Endodermal cell (in vitro differentiated cells): Measurements from ENCODE around the gene TRPV4. TPM values are rescaled to one million over a fixed set of nuclear protein-coding genes. Genes with fewer than 3 reads are reported as not detected.

ENCODE experiments used
- DNase-seq: peaks from one replicate; pipeline ENCODE4 v3.0.0-alpha.2; 2017
- H3K27ac ChIP-seq: 2 replicates; pipeline ENCODE4 v1.5.1; 2013; ENCODE audit warnings: mild to moderate bottlenecking, low read depth, low read length, moderate library complexity
- H3K27me3 ChIP-seq: 2 replicates; pipeline ENCODE4 v1.6.1; 2013; ENCODE audit warnings: mild to moderate bottlenecking, low read length, moderate library complexity; ENCODE audit not compliant: insufficient read depth, control insufficient read depth, poor library complexity, severe bottlenecking
- H3K36me3 ChIP-seq: 2 replicates; pipeline ENCODE4 v1.7.0; 2013; ENCODE audit warnings: mild to moderate bottlenecking, low read length, moderate library complexity; ENCODE audit not compliant: control insufficient read depth, insufficient read depth
- H3K4me1 ChIP-seq: one replicate; pipeline ENCODE4 v1.7.0; 2013; ENCODE audit warnings: low read length; ENCODE audit not compliant: control insufficient read depth, insufficient read depth
- H3K4me3 ChIP-seq: 2 replicates; pipeline ENCODE4 v1.5.1; 2013; ENCODE audit warnings: mild to moderate bottlenecking, low read length, moderate library complexity
- H3K9ac ChIP-seq: 2 replicates; pipeline ENCODE4 v1.6.1; 2013; ENCODE audit warnings: mild to moderate bottlenecking, low read length, moderate library complexity; ENCODE audit not compliant: poor library complexity, severe bottlenecking; ENCODE audit errors: extremely low read depth
- H3K9me3 ChIP-seq: 2 replicates; pipeline ENCODE4 v1.6.1; 2013; ENCODE audit warnings: mild to moderate bottlenecking, low read length, moderate library complexity; ENCODE audit not compliant: control insufficient read depth
- H3K27ac Mint-ChIP-seq: 2 replicates; pipeline ENCODE4 v1.8.0; 2020; ENCODE audit warnings: mixed read lengths
- H3K27me3 Mint-ChIP-seq: 2 replicates; pipeline ENCODE4 v1.8.0; 2021; ENCODE audit warnings: mild to moderate bottlenecking, mixed read lengths; ENCODE audit not compliant: insufficient read depth
- H3K36me3 Mint-ChIP-seq: 2 replicates; pipeline ENCODE4 v1.8.0; 2020; ENCODE audit warnings: low read depth, mixed read lengths
- H3K4me1 Mint-ChIP-seq: 2 replicates; pipeline ENCODE4 v1.8.0; 2020; ENCODE audit warnings: mixed read lengths
- H3K4me3 Mint-ChIP-seq: 2 replicates; pipeline ENCODE4 v1.8.0; 2020; ENCODE audit warnings: mild to moderate bottlenecking, moderate library complexity, mixed read lengths
- H3K9me3 Mint-ChIP-seq: 2 replicates; pipeline ENCODE4 v1.8.0; 2020; ENCODE audit warnings: mild to moderate bottlenecking, mixed read lengths
- CTCF ChIP-seq: fragments of 200-600 bp; sonication (generic); conservative IDR thresholded peaks from 2 replicates; pipeline ENCODE4 v1.5.0; 2021; ENCODE audit warnings: antibody characterized with exemption, mild to moderate bottlenecking
- WGBS, 2 experiments: methylation state at CpG; one replicate each; pipeline versions ENCODE4 v1.1.5 to v1.1.7; 2013; ENCODE audit warnings: missing lambda C conversion rate in 2 of 2, mixed read lengths in 1 of 2; ENCODE audit not compliant: insufficient coverage in 1 of 2, insufficient read length in 1 of 2; 5-methylcytosine and 5-hydroxymethylcytosine counted together
- total RNA-seq, 2 donors: library from RNA; stranded (reverse); fragmentation: NEBNext Ultra II Directional in 1 of 2; extraction: Animal tissue kit (Norgen Biotek cat#: 25700) in 1 of 2; gene quantifications; 2 replicates in 1 of 2; 3 replicates in 1 of 2; pipeline ENCODE4 v1.2.1, GENCODE V29; 2021

The TRPV4 gene
- total RNA-seq, 2 donors from 2014 or later, result 14.0 to 14.2 TPM

GRCh38 chr12:109880043-109880931, 47.1 kb upstream of the TRPV4 start, which contains the start of gene GLTP:
GLTP (minus strand) TSS chr12:109880541; CDS start chr12:109880374, 167 bp downstream.
- WGBS, 2 experiments, result 0% methylated on average over 18 to 92 of the region's 92 CpGs

GRCh38 chr12:109879351-109880042, 46.3 kb upstream of the TRPV4 start:
- Histone ChIP-seq H3K9me3 (no peaks in the 10 kb centered on the region), H3K36me3 (no peaks in the 10 kb centered on the region), H3K9ac (peak overlapping the region; percentile 61), H3K27me3 (no peaks in the 10 kb centered on the region), H3K27ac (no peak overlapping the region), H3K4me1 (peaks cover 4% of the 10 kb centered on the region), H3K4me3 (peak overlapping the region; percentile 99)
- no peak for TF ChIP-seq CTCF
- Mint-ChIP-seq H3K27me3 (no peaks in the 10 kb centered on the region), H3K36me3 (no peaks in the 10 kb centered on the region), H3K27ac (peak overlapping the region; percentile 90), H3K4me3 (peak overlapping the region; percentile 91), H3K9me3 (no peaks in the 10 kb centered on the region), H3K4me1 (peaks cover 49% of the 10 kb centered on the region)
- no peak for DNase-seq
- 3 to 11% methylated on average over 6 to 13 of the region's 13 CpGs for WGBS, 2 experiments

More at GRCh38 chr12:109880043-109880931, 47.1 kb upstream of the TRPV4 start, which contains the start of gene GLTP:
- no peaks in the 10 kb centered on the region for H3K36me3 Mint-ChIP-seq
- no peaks in the 10 kb centered on the region for H3K36me3 ChIP-seq
- H3K9me3 ChIP-seq, result no peaks in the 10 kb centered on the region
- no peaks in the 10 kb centered on the region for H3K9me3 Mint-ChIP-seq
- TF ChIP-seq CTCF, result peak; percentile 68
- H3K27ac ChIP-seq, result no peak within 1 kb of the TSS
- H3K4me1 Mint-ChIP-seq, result peaks cover 46% of the 10 kb centered on the region
- DNase-seq, result peak; percentile 98
- H3K4me3 Mint-ChIP-seq, result peak within 1 kb of the TSS; percentile 91
- peak within 1 kb of the TSS; percentile 61 for H3K9ac ChIP-seq
- no peaks in the 10 kb centered on the region for H3K27me3 ChIP-seq
- H3K4me3 ChIP-seq, result peak within 1 kb of the TSS; percentile 99
- H3K4me1 ChIP-seq, result peaks cover 4% of the 10 kb centered on the region
- peak within 1 kb of the TSS; percentile 94 for H3K27ac Mint-ChIP-seq
- no peaks in the 10 kb centered on the region for H3K27me3 Mint-ChIP-seq

- Histone ChIP-seq H3K4me3 (peak overlapping the region; percentile 99), H3K9me3 (no peaks in the 10 kb centered on the region), H3K4me1 (peaks cover 4% of the 10 kb centered on the region), H3K36me3 (no peaks in the 10 kb centered on the region), H3K9ac (no peak overlapping the region), H3K27me3 (no peaks in the 10 kb centered on the region), H3K27ac (no peak overlapping the region)
- no peak for DNase-seq
- WGBS, 2 experiments, result 81% methylated on average over 7 of the region's 7 CpGs; no CpG with 5 or more reads in 1 of the 2 experiments
- Mint-ChIP-seq H3K27me3 (no peaks in the 10 kb centered on the region), H3K36me3 (no peaks in the 10 kb centered on the region), H3K4me1 (peaks cover 49% of the 10 kb centered on the region), H3K4me3 (peak overlapping the region; percentile 91), H3K9me3 (no peaks in the 10 kb centered on the region), H3K27ac (peak overlapping the region; percentile 20)
- no peak for TF ChIP-seq CTCF
Observed at GRCh38 chr12:109878749-109879148, 45.6 kb upstream of the TRPV4 start.
